HCT116 (cell line): ENCODE data around the gene RAB31. TPM values are rescaled to one million over a fixed set of nuclear protein-coding genes. Genes with fewer than 3 reads are reported as not detected.
"Not testable (repeated sequence)": the region's sequence is repeated elsewhere in the genome, so short reads cannot be mapped to it uniquely, and the experiment has no call there.

ENCODE experiments used
- ATAC-seq: fragments of 200-7000 bp; cut with Tn5 transposase; 2 replicates; pipeline ENCODE4 v1.9.1; 2020; ENCODE audit warnings: mild to moderate bottlenecking, moderate library complexity
- BruUV-seq: library from RNA; stranded (reverse); fragments of 400-500 nt; replicated peaks from 2 replicates; lab custom pipeline; 2021; lab: Mats Ljungman, UMichigan
- CTCF ChIA-PET: fragments of 300-600 bp; sonication (Branson Sonifier 250); formaldehyde crosslinking; loops from one replicate; lab custom pipeline; 2021; ENCODE audit warnings: antibody characterized with exemption; lab: Charles Lee
- POLR2A ChIA-PET: fragments of 300-600, 350-600 bp; sonication (Branson Sonifier 250); formaldehyde crosslinking; loops from one replicate; lab custom pipeline; 2021; ENCODE audit warnings: antibody characterized with exemption; lab: Charles Lee
- RAD21 ChIA-PET, 2 experiments: fragments of 300-600 bp; sonication (Branson Sonifier 250); formaldehyde crosslinking; loops; one replicate each; lab custom pipeline; 2023; ENCODE audit warnings: low total read pairs in 2 of 2; ENCODE audit not compliant: uncharacterized antibody in 2 of 2, unreplicated experiment in 2 of 2, low non-redundant PET in 1 of 2; lab: Charles Lee
- DNase-seq: peaks from one replicate; pipeline ENCODE4 v3.0.0-alpha.2; 2010; ENCODE audit warnings: low read depth, low spot score
- H2AFZ ChIP-seq: fragments of 200-600 bp; shearing (Covaris generic), sonication (generic); 2 replicates; pipeline ENCODE4 v1.6.1; 2017; ENCODE audit warnings: low read depth, mixed run types, mixed read lengths, antibody characterized with exemption, low read length; ENCODE audit not compliant: poor library complexity, severe bottlenecking
- H3K27ac ChIP-seq: 2 replicates; pipeline ENCODE4 v1.5.1; 2012; ENCODE audit warnings: low read depth, low read length
- H3K27me3 ChIP-seq: fragments of 200-600 bp; sonication (generic); 2 replicates; pipeline ENCODE4 v1.6.1; 2016; ENCODE audit warnings: mixed run types, low read length, mixed read lengths; ENCODE audit not compliant: insufficient read depth
- H3K36me3 ChIP-seq, 2 experiments: fragments of 200-500 bp in 1 of 2; fragments of 200-600 bp in 1 of 2; sonication (Bioruptor generic) in 1 of 2; sonication (generic) in 1 of 2; 2 replicates each; pipeline versions ENCODE4 v1.5.1 to v1.6.1; 2014 to 2016; ENCODE audit warnings: low read length in 2 of 2, inconsistent platforms in 1 of 2, mixed read lengths in 1 of 2, mixed run types in 1 of 2; ENCODE audit not compliant: insufficient read depth in 2 of 2, control insufficient read depth in 1 of 2
- H3K4me1 ChIP-seq, 2 experiments: fragments of 200-600 bp in 1 of 2; sonication (generic) in 1 of 2; 2 replicates each; pipeline versions ENCODE4 v1.5.1 to v1.6.1; 2012 to 2017; ENCODE audit warnings: low read length in 2 of 2, inconsistent platforms in 1 of 2, mild to moderate bottlenecking in 1 of 2, mixed read lengths in 1 of 2, mixed run types in 1 of 2, moderate library complexity in 1 of 2; ENCODE audit not compliant: insufficient read depth in 2 of 2, control insufficient read depth in 1 of 2
- H3K4me2 ChIP-seq: fragments of 200-600 bp; sonication (generic); 2 replicates; pipeline ENCODE4 v1.6.1; 2017; ENCODE audit warnings: mixed run types, low read length, mixed read lengths
- H3K4me3 ChIP-seq, 2 experiments: fragments of 200-600 bp in 1 of 2; sonication (generic) in 1 of 2; replicated peaks in 1 of 2; 2 replicates each; pipeline ENCODE4 v1.5.1; 2011 to 2016; ENCODE audit warnings: low read length in 2 of 2, control low read depth in 1 of 2, low read depth in 1 of 2, mild to moderate bottlenecking in 1 of 2, mixed read lengths in 1 of 2, mixed run types in 1 of 2
- H3K79me2 ChIP-seq: fragments of 200-600 bp; sonication (generic); 2 replicates; pipeline ENCODE4 v1.6.1; 2017; ENCODE audit warnings: mild to moderate bottlenecking, mixed run types, low read length, moderate library complexity, mixed read lengths; ENCODE audit not compliant: insufficient read depth
- H3K9ac ChIP-seq: fragments of 200-600 bp; sonication (generic); 2 replicates; pipeline ENCODE4 v1.6.1; 2016; ENCODE audit warnings: low read length, mixed read lengths
- H3K9me2 ChIP-seq: fragments of 200-600 bp; sonication (generic), shearing (Covaris generic); 2 replicates; pipeline ENCODE4 v1.6.1; 2017; ENCODE audit warnings: mixed run types, mild to moderate bottlenecking, moderate library complexity; ENCODE audit not compliant: insufficient read depth
- H3K9me3 ChIP-seq, 2 experiments: fragments of 200-500 bp in 1 of 2; fragments of 200-600 bp in 1 of 2; sonication (Bioruptor generic) in 1 of 2; sonication (generic) in 1 of 2; 2 replicates each; pipeline ENCODE4 v1.6.1; 2014 to 2017; ENCODE audit warnings: low read length in 2 of 2, mixed read lengths in 2 of 2, inconsistent platforms in 1 of 2, low read depth in 1 of 2, mild to moderate bottlenecking in 1 of 2, mixed run types in 1 of 2, moderate library complexity in 1 of 2; ENCODE audit not compliant: control insufficient read depth in 1 of 2, insufficient read depth in 1 of 2
- H4K20me1 ChIP-seq: fragments of 200-600 bp; sonication (generic), shearing (Covaris generic); 2 replicates; pipeline ENCODE4 v1.6.1; 2017; ENCODE audit warnings: mixed run types, mild to moderate bottlenecking, moderate library complexity; ENCODE audit not compliant: insufficient read depth
- CEBPB ChIP-seq: IDR thresholded peaks from 2 replicates; pipeline ENCODE4 v1.6.1; 2012; ENCODE audit warnings: low read depth
- intact Hi-C: fragments of 100-400 bp; cut with micrococcal nuclease; formaldehyde crosslinking; loops from 2 replicates; pipeline ENCODE4 v1.10.0; 2022
- total RNA-seq: library from RNA; stranded (reverse); gene quantifications from one replicate; pipeline ENCODE4 v1.2.1, GENCODE V29; 2021; ENCODE audit not compliant: unreplicated experiment

RAB31 gene
- total RNA-seq, 1 experiment from 2014 or later = 46.9 TPM

- H3K4me3 ChIP-seq = no peak overlapping the region
- H3K27me3 ChIP-seq = no peaks in the 10 kb centered on the region
- H3K9me2 ChIP-seq = no peaks in the 10 kb centered on the region
- H3K4me1 ChIP-seq = peaks cover 35 to 77% of the 10 kb centered on the region in 2 experiments
- H3K9me3 ChIP-seq = no peaks in the 10 kb centered on the region
- intact Hi-C loops = no loop called here
- H3K9ac ChIP-seq = no peak overlapping the region
- BruUV-seq = no TSS peak
- no peaks in the 10 kb centered on the region for H3K79me2 ChIP-seq
- no peaks in the 10 kb centered on the region for H4K20me1 ChIP-seq
- RAD21 ChIA-PET = no interaction called here
- H3K27ac ChIP-seq = no peak overlapping the region
- CTCF ChIA-PET = no interaction called here
- no peak for ATAC-seq
- H2AFZ ChIP-seq = no peak overlapping the region
- no peak overlapping the region for H3K4me2 ChIP-seq
- TF ChIP-seq CEBPB = no peak
- DNase-seq = no peak
- no peaks in the 10 kb centered on the region for H3K36me3 ChIP-seq
- POLR2A ChIA-PET = no interaction called here
Measured at GRCh38 chr18:9897129-9897528, 189.0 kb downstream of the RAB31 start.

DNA sequence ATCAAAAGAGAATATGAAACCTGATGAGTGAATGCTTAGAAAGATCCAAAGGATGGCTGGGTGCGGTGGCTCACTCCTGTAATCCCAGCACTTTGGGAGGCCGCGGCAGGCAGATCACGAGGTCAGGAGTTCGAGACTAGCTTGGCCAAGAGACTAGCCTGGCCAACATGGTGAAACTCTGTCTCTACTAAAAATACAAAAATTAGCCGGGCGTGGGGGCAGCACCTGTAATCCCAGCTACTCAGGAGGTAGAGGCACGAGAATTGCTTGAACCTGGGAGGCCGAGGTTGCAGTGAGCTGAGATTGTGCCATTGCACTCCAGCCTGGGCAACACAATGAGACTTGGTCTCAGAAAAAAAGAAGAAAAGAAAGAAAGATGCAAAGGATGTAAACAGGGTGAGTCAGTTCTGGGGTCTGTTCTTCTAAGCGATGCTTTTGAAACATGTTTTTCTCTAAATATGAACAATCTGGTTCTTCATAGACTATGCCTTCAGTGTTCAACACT is 189.7 kb downstream of the RAB31 start:
- CTCF ChIA-PET = not testable (repeated sequence)

More for the DNA sequence above, 189.7 kb downstream of the RAB31 start:
- DNase-seq, RAD21 ChIA-PET, H4K20me1 ChIP-seq, ATAC-seq, H3K79me2 ChIP-seq, H3K36me3 ChIP-seq, POLR2A ChIA-PET, H3K27me3 ChIP-seq, intact Hi-C loops, H3K4me3 ChIP-seq, H3K27ac ChIP-seq, H3K9me2 ChIP-seq, BruUV-seq, H3K9me3 ChIP-seq, H3K9ac ChIP-seq: not testable (repeated sequence)
- peak overlapping the region; percentile 86; the same call in 1 of the 2 replicates for H3K4me2 ChIP-seq
- peak overlapping the region; percentile 96 for H2AFZ ChIP-seq
- H3K4me1 ChIP-seq = peaks cover 35 to 81% of the 10 kb centered on the region in 2 experiments
